Activated CD4-positive, alpha-beta T cell treated with anti-CD3 and anti-CD28 coated beads, Interleukin-2, amount 50 U/mL, for 16 hours (primary cell): ENCODE results near the gene ZNF598.
"Not testable (repeated sequence)": the region's sequence is repeated elsewhere in the genome, so short reads cannot be mapped to it uniquely, and the experiment has no call there.

Experiments used
- DNase-seq: peaks from one replicate; pipeline ENCODE4 v3.0.0-alpha.2; 2020

The ZNF598 gene

DNA sequence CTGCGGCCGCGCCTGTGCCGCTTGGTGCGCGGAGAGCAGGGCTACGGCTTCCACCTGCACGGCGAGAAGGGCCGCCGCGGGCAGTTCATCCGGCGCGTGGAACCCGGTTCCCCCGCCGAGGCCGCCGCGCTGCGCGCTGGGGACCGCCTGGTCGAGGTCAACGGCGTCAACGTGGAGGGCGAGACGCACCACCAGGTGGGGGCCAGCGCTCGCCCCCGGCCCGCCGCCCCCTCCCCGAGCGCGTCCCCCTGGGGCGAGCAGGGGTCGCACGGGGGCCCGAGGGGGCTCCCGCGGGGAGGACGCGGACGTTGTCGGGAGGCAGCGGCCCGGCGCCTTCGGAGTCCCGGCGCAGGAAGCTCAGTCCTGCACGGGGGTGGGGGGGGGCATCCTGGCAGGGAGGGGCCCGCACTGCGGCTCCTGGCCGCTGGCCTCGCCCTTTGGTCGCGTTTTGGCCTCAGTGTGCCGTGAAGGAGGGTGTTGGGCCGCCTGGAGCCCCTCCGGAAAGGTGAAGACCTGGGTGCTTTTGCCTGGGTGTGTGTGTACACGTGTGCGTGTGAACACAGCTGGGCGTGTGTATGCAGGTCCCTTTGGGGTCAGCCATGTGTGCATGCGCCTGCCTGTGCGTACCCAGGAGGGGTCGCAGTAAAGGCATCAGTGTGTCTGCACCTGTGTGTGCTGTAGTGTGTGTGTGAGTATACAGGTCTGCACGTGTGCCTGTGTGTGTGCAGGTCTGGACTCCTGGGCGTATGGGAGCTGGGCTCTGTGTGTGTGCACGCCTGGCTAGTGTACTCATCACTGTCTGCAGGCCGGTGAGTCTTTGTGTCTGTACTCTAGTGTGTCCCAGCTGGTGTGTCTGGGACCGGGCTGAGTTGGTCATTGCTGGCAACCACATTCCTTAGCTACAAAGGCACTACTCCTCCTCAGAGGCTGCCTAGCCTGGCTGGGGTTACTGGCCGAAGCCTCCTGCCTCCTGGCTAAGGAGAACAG is 17.7 kb upstream of the ZNF598 start:
- DNase-seq: no peak

DNA sequence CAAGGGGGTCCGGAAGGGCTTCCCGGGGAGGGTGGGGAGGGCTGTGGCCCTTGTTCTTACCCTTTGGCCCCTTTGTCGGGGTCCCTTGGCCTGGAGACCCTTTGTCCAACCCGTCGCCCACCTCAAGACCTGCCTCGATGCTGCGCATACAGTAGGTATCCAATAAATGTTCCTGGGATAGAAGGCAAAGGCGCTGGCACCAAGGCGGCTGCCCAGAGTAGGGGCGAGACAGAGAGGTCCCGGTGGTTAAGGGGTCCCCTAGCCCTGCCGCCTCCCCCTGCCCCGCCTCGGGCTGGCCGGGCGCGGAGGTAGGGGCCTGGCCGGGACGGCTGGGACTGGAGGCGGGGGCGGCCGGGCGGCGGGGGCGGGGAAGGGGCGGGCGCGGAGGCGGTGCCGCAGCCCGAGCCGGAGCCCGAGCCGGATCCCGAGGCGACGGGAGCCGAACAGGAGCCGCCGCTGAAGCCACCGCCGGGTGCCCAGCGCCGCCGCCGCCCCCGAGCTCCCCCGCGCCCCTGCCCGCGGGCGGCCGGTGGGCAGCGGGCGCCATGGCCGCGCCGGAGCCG is 16.9 kb upstream of the ZNF598 start, which contains the start of gene NHERF2:
Gene NHERF2 (plus strand): TSS at position 442 of the 563 bp plus-strand sequence. CDS start 104 bp downstream, at position 546.
- DNase-seq: no peak

DNA sequence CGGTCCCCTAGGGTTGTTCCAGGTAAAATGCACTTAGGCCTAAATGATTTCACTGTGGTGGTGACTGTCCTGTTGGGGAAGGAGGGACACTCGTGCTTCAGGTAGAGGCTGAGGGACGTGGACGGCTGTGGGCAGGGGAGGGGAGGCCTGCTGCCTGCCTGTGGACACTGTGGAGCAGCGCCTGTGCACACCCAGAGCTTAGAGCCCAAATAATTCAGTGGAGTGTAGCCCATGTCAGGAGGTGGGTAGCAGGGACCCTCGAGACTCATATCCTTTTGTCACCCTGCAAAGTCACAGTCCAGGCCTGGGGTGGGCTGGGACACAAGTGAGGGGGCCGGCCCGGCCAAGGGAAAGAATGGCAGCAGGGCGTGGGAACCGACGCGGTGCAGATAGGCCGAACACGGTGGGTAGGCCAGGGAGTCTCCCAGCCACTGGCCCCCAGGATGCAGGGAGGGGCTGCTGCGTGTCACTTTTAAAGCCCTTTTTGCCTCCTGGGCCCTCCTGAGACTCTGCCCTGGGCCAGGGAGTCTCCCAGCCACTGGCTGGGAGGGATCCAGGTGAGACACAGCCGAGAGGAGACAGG is 16.3 kb upstream of the ZNF598 start:
- DNase-seq: no peak

DNA sequence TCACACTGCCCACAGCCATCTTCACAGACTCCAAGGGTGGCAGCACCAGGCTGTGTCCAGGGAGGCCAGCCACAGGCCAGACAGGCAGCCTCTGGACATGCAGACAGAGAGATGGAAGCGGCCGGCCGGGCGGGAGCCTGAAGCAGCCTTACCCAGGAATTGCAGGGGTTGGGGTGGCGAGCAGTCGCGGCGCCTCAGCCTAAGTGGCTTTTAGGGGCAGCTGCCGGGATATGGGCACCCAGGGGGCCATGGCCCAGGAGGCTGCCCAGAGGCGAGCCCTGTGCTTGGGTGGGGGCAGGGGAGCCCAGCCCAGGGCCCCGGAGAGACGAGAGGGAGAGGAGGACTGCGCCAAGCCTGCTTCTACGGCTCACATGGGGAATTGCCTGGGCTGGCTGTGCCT is 15.6 kb upstream of the ZNF598 start:
- no peak for DNase-seq

DNA sequence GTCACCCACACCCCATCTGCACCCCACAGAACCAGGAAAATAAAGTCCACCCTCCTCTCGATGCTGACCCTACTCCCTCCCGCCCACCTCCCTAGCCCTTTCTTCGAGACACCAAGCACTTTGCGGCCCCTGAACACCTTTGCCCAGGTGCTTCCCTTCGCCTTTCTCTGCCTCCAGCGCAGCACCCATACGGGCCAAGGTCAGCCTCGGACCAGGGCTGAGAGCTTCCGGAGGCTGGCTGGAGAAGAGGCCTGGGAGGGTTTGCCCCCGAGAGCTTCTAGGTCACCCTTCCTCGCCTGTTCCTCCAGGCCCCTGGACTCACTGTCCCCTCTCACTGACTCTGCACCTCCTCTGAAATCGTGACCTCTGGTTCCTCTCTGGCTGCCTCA is 14.4 kb upstream of the ZNF598 start:
- DNase-seq: no peak

DNA sequence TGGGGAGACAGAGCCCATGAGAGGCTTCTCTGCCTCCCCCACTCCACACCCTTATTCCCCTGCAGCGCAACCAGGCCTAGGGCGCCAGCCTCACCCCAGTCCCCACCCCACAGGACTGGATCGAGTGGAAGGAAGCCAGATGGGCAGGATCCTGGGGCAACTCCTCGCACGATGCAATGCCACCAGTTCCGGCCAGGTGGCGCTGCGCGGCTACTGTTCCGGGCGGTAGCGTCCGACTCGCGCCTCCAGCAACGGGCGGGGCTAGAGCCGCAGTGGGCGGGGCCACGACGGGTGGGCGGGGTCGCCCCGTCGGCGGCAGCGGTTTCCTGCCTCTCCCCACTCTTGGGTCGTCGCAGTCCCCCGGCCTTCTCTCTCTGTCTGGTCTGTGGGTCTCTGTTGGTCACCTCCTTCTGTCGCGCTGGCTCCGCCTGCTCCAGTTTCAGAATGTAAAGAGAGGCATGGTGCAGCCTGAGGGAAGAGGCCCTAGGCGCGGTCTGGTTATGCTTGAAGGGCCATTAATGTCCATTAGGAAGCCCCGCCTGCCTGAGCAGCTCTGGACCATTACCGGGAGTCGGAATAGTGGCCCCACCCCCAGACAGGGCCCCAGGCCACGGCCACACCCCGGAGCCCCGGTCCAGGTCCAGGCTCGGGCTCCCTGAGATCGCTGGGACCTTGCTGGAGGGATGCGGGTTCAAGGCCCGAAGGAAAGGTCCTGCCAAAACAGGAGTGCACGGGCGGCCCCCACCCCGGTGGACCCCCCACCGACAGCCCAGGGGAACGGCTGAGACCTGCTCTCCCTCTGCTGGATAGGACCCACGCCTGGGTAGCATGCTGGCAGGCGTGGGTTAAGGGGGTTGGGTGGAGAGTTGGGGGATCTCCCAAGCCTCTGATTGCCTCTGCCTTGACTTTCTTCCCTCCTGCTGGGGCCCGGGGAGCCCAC is 13.7 kb upstream of the ZNF598 start:
- DNase-seq: peak; percentile 94

DNA sequence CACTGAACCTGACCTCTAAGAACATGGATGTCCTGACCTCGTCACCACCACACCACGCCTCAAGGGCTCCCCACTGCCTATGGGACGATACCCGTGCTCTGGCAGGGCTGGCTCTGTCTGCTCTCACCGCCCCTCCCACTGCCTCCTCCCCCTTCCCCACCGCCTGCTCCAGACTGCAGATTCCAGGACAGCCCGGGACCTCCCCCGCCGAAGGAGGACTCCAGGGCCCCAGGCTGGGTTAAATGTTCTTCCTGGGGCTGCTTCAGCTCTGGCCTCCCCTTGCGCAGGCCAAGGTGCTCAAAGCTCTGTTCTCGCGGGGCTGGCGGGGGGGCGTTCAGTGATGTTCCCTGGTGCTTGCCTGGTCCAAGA is 13.1 kb upstream of the ZNF598 start:
- peak; percentile 26 for DNase-seq

DNA sequence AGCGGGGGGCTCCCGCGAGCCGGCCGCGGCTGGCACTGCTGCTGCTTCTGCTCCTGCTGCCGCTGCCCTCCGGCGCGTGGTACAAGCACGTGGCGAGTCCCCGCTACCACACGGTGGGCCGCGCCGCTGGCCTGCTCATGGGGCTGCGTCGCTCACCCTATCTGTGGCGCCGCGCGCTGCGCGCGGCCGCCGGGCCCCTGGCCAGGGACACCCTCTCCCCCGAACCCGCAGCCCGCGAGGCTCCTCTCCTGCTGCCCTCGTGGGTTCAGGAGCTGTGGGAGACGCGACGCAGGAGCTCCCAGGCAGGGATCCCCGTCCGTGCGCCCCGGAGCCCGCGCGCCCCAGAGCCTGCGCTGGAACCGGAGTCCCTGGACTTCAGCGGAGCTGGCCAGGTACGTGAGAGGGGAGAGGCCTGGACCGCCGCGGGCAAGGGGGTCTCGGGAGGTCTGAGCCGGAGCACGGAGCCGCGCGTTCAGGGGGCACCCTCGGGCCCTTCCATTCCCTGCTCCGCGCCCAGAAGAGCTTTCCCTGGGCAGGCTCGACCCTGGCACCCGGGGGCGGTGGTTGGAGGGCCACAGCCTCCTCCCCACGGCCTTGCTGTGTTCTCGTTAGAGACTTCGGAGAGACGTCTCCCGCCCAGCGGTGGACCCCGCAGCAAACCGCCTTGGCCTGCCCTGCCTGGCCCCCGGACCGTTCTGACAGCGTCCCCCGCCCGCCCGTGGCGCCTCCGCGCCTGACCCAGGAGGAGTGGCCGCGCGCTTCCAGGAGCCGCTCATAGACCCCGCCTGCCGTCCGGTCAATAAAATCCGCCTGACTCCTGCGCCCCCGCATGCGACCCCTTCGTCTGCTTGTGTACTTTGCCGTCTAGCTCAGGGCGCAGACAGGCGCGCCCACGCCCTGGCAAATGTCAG is 10.6 kb upstream of the ZNF598 start:
- no peak for DNase-seq

DNA sequence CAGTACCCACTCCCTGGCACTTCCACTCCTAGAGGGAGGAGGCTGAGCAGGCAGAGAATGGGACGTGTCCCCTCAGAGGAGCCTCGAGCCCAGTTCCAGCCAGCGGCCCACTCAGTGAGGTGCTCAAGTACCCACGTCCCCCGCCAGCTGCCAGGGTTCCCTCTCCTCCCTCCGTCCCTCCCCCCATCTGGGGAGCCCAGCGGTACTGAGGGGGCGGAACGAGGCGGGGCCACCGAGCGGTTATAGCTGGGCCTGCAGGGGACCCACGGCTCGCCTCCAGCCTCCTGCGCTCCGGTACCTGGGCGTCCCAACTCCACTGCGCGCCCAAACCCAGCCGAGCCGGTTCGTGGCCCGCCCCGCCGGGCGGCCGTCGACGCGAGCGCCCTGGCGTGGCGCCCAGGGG is 9.9 kb upstream of the ZNF598 start, which contains the start of gene NPW:
Gene NPW (plus strand): TSS at position 268 of the 403 bp plus-strand sequence.
- DNase-seq: no peak

DNA sequence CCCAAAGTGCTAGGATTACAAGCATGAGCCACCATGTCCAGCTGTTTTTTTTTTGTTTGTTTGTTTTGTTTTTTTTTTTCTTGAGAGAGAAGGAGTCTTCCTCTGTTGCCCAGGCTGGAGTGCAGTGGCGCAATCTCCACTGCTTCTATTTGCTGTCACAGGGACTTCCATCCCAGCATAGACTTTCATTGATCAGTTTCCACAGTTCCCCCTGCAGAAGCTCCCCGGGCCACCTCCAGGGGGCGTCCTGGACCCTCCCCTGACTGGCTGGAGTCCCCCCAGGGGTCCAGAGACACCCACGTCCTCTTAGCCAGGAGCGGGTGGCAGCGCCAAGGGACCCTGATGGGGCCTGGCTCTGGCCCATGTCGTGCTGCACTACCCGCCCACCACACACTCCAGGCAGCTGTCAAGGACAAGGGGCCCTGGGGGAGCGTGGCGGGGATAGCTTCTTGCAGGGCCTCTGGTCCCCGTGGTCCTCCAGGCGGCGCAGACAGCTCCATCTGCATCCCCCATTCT is 6.8 kb upstream of the ZNF598 start:
- DNase-seq: no peak

DNA sequence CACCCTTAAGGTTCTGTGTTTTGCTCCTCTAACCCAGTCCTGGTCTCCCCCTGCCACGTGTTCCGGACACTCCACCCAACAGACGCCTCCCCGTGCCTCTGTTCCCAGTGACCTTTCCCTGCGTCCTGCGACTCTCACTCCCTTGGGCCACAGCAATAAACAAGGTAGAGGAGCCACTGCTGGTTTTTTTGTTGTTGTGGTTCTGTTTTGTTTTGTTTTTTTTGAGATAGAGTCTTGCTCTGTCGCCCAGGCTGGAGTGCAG is 6.3 kb upstream of the ZNF598 start:
- no peak for DNase-seq

DNA sequence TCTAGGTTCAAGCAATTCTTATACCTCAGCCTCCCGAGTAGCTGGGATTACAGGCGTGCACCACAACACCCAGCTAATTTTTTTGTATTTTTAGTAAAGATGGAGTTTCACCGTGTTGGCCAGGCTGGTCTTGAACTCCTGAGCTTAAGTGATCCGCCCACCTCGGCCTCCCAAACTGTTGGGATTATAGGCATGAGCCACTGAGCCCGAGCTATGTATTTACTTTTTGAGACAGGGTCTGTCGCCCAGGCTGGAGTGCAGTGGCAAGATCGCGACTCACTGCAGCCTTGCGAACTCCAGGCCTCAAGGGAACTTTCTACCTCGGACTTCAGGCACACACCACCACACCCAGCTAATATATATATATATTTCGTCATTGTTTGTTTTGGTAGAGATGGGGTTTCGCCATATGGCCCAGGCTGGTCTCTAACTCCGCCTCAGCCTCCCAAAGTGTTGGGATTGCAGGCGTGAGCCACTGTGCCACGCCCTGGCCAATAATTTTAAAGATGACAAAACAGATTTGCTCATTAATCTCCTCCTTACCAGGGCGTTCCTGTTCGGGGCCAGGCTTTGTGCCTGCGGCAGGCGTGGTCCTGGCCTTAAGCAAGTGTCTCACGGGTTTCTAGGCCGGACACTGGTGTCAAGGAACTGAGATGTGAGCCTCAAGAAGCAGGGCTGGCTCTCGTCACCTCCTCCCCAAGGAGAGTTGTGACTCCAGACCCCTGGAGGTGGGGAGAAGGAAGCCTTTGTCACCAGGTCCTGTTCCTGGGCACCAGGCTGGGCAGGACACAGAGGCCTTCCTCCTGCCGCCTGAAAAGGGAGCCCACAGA is 5.7 kb upstream of the ZNF598 start:
- DNase-seq: no peak

DNA sequence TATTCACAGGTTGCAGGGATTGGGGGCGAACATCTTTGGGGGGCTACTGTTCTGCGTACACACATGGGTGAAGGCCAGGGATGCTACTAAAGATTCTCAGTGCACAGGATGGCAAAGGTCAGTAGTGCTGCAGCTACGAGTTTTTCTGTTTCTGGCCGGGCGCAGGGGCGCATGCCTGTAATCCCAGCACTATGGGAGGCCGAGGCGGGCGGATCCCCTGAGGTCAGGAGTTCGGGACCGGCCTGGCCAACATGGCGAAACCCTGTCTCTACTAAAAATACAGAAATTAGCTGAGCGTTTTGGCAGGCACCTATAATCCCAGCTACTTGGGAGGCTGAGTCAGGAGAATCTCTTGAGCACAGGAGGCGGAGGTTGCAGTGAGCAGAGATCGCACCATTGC is 3.9 kb upstream of the ZNF598 start:
- no peak for DNase-seq

DNA sequence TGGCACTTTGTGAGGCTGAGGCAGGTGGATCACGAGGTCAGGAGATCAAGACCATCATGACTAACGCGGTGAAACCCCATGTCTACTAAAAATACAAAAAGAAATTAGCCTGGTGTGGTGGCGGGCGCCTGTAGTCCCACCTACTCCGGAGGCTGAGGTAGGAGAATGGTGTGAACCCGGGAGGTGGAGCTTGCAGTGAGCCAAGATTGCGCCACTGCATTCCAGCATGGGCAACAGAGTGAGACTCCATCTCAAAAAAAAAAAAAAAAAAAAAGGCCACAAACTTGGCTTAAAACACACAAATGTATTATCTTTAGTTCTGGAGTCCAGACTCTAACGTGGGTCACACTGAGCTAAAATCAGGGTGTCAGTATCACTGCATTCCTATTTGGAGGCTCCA is 2.1 kb upstream of the ZNF598 start:
- not testable (repeated sequence) for DNase-seq

DNA sequence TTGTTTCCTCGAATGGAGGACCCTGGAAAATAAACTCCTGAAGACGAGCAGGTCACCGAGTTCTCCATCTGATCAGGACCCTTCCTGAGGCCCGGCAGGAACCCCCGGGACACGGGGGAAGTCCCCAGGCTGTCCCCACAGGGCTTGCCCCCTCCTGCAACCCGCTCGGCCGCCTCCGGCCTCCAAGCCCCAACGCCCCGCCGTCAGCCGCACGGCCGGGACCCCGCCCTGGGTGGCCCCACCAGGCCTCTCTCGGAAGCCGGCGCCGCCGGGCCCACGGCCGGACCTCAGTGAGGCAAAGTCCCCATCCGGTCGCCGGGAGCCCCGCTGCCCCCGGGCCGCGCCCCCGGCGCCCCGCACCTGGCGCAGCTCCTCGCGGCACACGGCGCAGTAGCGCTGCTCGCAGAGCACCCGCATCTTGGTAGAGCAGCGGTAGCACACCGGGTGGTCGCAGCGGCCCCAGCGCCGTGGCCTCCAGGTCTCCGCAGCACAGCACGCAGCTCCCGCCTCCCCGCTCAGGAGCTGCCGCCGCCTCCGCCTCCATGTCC is 383 bp downstream of the ZNF598 start:
- no peak for DNase-seq

DNA sequence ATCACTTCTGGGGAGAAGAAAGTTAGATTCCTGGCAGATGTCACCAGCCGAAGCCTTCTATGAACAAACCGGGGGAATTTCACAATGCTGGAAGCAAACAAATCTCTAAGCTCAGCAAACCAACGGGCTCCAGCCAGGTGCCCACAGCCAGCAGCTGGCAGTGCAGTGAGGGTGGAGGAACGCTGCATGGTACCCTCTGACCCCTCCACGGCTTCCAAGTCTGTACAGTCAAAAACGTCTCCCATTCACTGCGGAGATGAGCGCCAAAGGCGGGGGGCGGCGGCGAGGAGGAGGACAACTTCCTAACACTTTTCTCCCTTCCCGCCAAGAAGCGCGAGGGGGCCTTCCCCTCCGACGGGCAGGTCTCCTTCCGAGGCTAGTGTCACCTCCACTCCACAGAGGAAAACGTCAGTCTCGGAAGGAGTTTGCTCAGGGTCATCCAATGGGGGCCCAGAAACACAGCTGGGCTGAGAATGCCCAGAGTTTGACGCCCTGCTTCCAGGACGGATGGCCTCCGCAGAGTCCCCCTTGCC is 924 bp downstream of the ZNF598 start:
- DNase-seq: peak; percentile 47

DNA sequence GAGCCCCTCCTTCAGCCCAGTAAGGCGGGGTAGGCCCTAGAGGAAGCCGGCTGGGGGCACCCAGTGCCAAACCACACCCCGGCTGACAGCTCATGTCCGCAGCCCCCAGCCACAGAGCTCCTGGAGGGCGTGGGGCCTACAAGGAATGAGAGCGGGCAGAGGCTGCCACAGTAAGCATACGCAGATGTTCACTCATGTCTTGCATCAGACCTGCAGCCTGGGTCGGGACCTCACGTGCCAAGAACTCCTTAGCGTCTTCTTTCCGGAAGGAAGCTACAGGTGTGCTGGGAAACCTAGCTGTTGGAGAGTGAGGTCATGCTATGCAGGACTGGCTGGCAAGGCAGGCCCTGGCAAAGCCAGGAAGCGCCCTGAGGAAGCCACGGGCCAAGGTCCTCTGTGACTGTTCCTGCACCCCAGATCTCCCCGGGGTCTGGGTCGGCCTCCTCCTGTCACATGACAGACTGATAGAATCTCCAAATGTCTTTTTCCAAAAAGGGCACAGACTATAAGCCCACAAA is 1.6 kb downstream of the ZNF598 start:
- DNase-seq: peak; percentile 55

DNA sequence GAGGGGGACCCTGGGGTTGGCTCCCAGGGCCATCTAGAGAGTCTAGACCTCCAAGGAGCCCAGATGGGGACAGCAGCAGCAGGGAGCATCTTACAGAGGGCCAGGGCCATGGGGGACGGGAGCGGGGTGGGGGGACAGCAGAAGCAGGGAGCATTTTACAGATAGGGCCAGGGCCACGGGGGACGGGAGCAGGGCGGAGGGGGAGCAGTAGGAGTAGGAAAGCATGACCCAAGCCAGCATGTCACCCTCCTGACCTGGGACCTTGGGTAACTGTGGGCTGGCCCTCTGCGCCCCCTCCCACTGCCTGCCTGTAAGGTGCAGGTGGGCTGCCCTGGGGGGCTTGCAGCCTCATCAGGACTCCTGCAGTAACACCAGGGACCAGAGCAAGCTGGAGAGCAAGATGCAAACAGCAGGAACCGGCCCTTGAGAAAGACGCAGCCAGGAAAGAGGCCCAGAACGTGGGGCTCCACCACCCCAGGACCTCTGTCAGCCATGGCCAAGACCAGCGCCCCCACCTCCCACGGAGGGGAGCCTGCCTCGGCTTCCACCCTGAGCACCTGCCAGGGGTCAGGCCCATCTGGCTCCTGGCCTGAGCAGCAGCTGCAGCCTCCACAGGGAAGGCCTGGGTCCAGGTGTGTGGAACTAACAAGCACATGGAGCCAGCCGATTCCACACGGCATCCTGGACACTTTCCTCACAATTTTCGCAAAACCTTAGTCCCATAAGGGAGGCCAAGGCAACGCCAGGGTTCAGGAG is 2.4 kb downstream of the ZNF598 start:
- DNase-seq: no peak

DNA sequence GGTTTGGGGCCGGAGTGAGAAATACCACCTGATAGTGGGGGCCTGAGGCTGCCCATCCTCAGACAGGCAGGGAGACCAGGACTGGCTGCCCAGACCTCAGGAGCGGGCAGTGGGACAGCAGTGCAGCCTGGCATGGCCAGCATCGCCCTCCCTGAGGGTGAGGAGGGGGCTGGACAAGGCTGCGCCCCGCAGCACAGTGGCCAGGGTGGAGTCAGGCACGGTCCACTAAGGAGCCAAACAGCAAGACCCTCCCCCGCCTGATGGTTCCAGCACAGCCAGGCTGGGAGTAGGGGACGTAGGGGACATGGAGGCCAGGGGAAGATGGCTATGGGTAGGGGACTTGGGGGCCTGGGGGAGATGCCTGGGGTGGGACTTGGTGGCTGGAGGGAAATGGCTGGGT is 3.3 kb downstream of the ZNF598 start:
- no peak for DNase-seq
